Measurements from ENCODE around the gene JAZF1.
"Not testable (repeated sequence)": the region's sequence is repeated elsewhere in the genome, so short reads cannot be mapped to it uniquely, and the experiment has no call there.

- not testable (repeated sequence) for TF ChIP-seq CTCF (IDR thresholded peaks at IDR 0.05; ENCODE audit: insufficient read depth, low read length, poor library complexity, severe bottlenecking); EZH2phosphoT487 (conservative IDR thresholded peaks at IDR 0.05; ENCODE audit: low read length)
These were observed 323.7 kb downstream of the JAZF1 start for GRCh38 chr7:27856703-27857485.

Measured in SU-DHL-6 (cell line).